ENCODE data around the gene SAMD13.

Gene SAMD13

DNA sequence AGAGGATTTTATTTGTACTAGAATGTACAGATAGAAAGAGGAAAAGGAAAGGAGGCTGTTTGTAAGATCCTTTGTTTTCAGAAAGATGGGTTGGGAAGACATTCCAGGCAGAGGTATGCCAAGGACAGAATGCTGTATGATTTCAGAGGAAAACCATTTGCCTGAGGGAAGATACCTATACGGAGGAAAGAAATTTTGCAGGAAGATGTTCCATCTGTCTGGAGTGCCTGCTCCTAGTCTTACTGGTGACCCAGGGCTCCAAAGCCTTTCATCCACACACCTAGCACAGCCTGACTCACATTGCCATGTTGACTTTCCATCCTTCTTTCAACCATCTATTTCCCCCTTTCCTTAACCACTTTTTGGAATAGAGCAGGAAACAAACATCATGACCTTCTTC lies 18.2 kb downstream of the SAMD13 start:
- TF ChIP-seq, protein P1, sequence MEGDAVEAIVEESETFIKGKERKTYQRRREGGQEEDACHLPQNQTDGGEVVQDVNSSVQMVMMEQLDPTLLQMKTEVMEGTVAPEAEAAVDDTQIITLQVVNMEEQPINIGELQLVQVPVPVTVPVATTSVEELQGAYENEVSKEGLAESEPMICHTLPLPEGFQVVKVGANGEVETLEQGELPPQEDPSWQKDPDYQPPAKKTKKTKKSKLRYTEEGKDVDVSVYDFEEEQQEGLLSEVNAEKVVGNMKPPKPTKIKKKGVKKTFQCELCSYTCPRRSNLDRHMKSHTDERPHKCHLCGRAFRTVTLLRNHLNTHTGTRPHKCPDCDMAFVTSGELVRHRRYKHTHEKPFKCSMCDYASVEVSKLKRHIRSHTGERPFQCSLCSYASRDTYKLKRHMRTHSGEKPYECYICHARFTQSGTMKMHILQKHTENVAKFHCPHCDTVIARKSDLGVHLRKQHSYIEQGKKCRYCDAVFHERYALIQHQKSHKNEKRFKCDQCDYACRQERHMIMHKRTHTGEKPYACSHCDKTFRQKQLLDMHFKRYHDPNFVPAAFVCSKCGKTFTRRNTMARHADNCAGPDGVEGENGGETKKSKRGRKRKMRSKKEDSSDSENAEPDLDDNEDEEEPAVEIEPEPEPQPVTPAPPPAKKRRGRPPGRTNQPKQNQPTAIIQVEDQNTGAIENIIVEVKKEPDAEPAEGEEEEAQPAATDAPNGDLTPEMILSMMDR (IDR thresholded peaks at IDR 0.05; ENCODE audit: extremely low read depth, insufficient read depth, missing control alignments) = no peak
- no peak for DNase-seq (ENCODE audit: low spot score)
- in situ Hi-C loops (cut with MboI; ENCODE audit: low pct_unique_long_range_greater_than_20kb, low sequenced_read_pairs, unreplicated experiment) = no loop called here

DNA sequence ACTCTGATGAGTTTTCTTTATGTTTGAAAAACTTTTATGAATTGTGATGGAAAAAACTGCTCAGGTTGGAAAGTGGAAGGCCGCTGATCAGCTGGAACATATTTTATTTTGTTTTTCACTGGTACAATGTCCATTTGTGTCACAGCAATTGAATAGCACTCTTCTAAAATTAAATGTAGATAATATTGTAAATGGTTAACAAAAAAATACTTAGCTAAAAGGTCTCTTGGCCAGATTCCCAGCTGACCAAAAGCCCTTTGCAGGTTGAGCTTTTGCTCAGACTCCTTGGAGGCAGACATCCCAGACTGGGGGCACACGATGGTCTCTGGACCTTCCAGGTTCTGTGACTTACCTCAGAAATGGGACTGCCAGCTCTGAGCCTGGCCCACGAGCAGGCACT lies 26.3 kb downstream of the SAMD13 start:
- DNase-seq (ENCODE audit: low spot score) = no peak
- TF ChIP-seq, protein P1 (IDR thresholded peaks at IDR 0.05; ENCODE audit: extremely low read depth, insufficient read depth, missing control alignments) = no peak
- in situ Hi-C loops (cut with MboI; ENCODE audit: low pct_unique_long_range_greater_than_20kb, low sequenced_read_pairs, unreplicated experiment) = no loop called here

DNA sequence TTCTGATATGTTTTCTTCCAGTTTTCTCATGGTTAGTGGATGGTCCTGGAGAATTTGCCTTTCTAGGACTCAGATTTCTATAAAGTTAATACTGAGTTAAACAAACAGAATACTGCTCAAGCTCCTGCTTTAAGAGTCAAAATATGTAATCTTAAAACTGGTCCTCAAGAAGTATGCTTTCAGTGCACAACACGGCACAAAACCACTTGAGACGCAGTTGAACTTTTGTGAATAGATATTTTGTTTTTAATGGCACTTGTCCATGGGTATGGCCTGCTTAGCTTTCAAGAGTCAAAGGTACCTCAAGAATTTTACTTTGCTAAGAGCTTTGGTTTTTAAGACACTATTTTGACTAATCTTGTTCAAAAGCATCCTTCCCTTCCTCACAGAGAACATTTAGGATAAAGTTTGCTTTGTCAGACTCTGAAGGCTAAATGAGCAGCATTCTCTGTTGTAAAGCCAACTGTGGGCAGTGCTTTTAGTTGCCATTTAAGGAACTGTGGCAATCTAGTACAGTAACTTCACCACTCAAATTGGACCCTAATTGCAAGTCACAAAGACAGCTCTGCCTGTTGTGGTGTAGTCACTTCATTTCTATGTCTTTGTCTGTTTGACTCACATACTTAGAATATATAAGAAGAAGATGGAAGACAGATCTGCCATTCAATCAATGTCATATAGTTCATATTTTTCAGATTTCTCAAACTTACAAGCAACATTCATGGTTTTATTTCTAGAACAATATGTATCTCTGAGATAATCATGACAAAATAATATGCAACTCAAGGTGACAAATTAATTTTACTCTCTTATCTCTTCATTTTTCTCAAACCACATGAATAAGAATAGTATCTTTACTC lies 28.8 kb downstream of the SAMD13 start:
- in situ Hi-C loops (cut with MboI; ENCODE audit: low pct_unique_long_range_greater_than_20kb, low sequenced_read_pairs, unreplicated experiment) = no loop called here

DNA sequence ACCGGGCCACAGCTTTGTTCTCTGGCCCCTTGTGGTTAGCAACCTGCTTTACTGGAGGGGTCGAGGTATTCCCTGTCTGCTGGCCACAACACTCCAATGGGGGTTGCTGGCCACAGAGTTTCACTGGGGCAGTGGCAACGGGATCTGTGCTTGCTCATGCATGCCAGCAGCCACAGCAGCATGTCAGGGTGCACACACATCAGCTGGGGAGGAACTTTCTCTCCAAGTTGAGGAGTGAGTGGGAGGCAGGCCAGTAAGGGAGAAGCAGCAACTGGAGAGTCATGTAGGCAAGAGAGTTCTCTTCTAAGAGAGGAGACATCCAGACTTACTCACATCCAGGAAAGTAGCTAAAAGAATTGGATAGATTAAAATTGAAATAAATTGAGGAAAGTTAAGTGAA lies 38.0 kb downstream of the SAMD13 start:
- in situ Hi-C loops (cut with MboI; ENCODE audit: low pct_unique_long_range_greater_than_20kb, low sequenced_read_pairs, unreplicated experiment) = no loop called here
- TF ChIP-seq, protein P1 (IDR thresholded peaks at IDR 0.05; ENCODE audit: extremely low read depth, insufficient read depth, missing control alignments) = no peak
- no peak for DNase-seq (ENCODE audit: low spot score)

More for the DNA sequence above, 28.8 kb downstream of the SAMD13 start:
- TF ChIP-seq, protein P1 (IDR thresholded peaks at IDR 0.05; ENCODE audit: extremely low read depth, insufficient read depth, missing control alignments) = no peak
- no peak for DNase-seq (ENCODE audit: low spot score)

- DNase-seq (ENCODE audit: low spot score) = no peak
- TF ChIP-seq, protein P1 (IDR thresholded peaks at IDR 0.05; ENCODE audit: extremely low read depth, insufficient read depth, missing control alignments) = no peak
- in situ Hi-C loops (cut with MboI; ENCODE audit: low pct_unique_long_range_greater_than_20kb, low sequenced_read_pairs, unreplicated experiment) = no loop called here
These were observed 42.8 kb downstream of the SAMD13 start for GRCh38 chr1:84344286-84344685.

GRCh38 chr1:84345220-84345619 lies 43.7 kb downstream of the SAMD13 start:
- in situ Hi-C loops (cut with MboI; ENCODE audit: low pct_unique_long_range_greater_than_20kb, low sequenced_read_pairs, unreplicated experiment) = no loop called here
- TF ChIP-seq, protein P1 (IDR thresholded peaks at IDR 0.05; ENCODE audit: extremely low read depth, insufficient read depth, missing control alignments) = no peak
- no peak for DNase-seq (ENCODE audit: low spot score)

Data from GM13977 (cell line).